ENCODE results near the gene PTGS2.

DNA sequence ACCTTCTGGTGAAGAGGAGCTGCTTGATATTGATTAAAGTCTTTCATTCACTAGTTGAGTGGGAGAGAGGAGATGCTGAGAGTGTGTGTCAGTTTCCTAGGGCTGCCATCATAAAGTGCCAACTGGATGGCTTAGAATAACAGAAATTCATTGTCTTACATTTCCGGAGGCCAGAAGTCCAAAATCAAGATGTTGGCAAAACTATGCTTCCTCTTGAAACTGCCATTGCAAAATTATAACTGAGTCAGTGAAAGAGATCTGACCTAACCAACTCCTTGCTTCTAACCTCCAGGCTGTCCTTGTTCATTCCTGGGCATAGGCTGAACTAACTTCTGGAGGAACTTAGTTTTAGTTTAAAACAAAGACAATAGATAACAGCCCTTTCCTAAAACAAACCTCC is 47.1 kb downstream of the PTGS2 start:
- no peak for TF ChIP-seq GATA2 (IDR thresholded peaks at IDR 0.05; ENCODE audit: low read depth, low read length)
- no peak for TF ChIP-seq GATA3 (IDR thresholded peaks at IDR 0.05; ENCODE audit: low read depth, low read length)
